NCI-H1930 (cell line): ENCODE data around the gene LRFN4.

Source experiments
- DNase-seq, 2 experiments: peaks; one replicate each; lab custom pipeline; 2025; lab: John Stamatoyannopoulos, UW

LRFN4 gene

DNA sequence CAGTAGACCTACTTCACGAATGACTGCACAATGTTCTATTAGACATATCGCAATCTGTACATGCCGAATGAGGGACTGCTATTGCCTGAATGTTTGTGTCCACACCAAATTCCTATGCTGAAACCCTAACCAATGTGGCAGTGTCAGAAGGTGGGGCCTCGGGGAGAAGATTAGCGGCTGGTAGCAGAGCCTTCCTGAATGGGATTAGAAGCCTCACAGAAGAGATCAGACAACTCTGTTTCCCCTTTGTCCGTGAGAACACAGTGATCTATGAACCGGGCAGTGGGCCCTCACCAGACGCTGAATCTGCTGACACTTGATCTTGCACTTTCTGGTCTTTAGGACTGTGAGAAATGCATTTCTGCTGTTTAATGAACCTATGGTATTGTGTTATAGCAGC lies 33.1 kb downstream of the LRFN4 start:
- DNase-seq: no peak

DNA sequence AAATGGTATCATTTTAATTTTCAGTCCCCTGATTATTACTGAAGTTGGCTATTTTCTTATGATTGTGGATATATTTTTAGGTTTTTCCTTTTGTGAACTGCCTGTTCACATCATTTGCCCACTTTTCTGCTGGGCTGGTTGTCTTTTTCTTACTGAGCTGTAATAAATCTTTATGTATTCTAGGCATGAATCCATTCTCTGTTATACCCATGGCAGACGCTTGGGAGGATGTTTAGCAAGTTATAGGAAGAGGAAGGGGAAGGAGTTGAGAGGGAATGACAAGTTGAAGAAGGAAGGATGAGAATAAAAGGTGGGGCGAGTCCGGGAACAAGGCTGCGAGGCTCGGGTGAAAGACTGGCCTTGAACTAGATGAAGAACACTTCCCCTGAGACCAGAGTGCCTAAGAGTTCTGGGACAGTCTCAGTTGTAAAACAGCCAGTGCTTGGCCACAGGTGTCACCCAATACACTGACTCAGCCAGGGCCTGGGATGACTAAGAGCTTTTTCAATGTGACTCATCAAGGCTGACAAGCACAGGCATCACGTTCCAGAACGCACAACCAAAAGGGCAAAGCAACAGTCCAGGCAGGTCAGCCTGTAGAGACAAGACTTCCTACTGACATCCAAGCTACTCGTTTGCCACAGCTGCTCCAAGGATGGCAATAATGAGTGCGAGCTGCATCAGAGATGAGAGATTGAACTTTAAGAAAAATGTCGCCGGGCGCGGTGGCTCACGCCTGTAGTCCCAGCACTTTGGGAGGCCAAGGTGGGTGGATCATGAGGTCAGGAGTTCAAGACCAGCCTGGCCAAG lies 35.2 kb downstream of the LRFN4 start:
- DNase-seq: no peak

DNA sequence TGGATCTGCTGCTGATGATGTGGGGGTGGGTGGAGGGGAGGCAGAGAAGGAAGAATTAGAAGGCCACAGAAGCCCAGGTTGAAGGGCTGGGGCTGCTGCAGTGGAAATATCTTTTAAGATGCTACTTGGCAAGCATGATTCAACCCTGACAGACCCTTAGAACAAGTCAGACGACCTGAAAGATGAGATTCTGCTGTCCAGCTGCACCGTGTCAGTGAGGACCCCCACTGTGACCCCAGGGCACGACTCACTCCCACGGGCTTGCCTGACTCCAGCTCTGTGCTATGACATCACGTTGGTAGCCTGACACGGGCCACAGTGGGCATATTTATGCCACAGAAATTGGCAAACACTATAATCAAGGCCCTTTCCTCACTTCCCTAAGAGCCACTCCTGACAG lies 36.0 kb downstream of the LRFN4 start:
- no peak for DNase-seq

DNA sequence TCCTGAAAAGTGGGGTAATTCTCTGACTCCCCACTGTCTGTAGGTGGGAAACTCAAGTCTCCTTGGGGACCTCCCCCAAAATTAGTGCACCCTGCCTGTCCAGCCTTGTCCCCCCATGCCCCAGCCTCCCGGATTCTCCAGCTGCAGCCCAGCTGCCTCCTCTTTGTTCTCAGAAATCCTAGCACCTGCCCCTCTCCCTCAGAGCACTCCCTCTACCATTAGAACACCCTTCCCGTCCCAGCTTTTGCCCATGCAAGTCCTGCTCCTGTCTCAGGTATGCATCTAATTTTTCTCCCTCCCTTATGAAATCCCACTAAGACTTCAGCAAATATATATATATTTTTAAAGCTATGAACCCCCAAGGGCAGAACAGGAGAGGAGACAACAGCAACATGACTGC lies 37.3 kb downstream of the LRFN4 start:
- no peak for DNase-seq

DNA sequence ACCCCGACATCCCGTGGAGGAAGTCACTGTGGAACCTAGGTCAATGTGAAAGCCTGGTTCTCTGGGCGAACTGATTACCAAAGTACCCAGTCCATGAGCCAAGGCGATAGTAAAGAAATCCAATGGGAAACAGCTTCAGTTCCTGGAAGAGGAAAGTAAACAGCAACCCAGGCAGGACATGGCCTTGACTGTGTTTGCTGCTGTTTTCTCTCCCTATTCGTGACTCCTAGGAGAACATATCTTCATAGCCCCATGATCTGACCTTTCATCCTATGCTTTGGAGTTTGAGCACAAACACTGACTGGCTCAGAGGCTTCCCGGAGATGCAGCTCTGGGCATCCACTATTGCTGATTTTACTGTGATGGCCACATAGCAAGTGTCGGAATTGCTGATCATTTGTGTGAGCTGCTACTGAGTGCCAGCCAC lies 45.1 kb downstream of the LRFN4 start:
- no peak for DNase-seq

DNA sequence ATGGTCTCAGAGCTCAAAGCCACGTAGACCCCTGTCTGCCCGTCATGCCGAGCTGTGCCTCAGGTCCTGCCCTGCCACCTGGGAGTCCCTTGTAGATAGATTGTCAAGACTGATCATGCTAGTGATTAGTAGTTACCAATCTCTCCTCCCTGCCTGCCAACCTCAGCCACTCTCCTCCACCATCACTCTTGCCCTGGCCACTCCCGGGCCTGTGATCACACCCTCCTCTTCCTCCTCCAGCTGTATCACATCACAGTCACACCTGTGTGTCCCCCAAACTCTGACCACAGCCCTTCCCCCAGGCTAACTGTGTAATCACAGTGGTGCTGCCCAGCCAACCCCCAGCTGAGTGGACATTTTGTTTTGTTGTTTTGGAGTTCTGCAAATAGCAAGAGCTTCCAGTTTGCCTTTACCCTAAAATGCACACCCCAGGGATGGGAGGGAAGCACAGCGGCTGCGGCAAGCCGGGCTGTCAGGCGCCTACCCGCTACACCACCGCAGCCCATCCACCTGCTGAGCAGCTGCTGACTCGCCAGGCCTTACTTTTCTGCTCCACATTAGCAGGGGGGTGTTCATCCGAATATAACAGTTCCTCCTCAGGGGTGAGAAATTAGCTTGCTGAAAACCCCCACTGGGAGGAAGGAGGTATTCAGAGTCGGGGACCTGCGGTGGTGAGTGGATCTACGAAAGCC lies 45.8 kb downstream of the LRFN4 start:
- no peak for DNase-seq

DNA sequence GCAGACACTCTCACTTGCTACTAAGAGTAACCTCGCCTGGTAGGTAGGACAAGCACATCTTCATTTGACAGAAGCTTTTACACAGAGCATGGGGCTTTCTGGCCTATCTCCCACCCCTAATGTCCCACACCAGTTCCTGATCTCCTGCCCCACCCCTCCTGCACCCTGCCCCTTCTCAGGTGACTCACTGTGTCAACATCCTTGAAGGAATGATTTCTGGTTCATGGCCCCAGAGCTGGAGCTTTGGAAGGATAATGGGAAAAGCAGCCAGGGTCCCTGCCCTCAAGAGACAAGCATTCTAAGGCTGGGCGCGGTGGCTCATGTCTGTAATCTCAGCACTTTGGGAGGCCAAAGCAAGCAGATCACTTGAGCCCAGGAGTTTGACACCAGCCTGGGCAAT lies 47.2 kb downstream of the LRFN4 start:
- no peak for DNase-seq

DNA sequence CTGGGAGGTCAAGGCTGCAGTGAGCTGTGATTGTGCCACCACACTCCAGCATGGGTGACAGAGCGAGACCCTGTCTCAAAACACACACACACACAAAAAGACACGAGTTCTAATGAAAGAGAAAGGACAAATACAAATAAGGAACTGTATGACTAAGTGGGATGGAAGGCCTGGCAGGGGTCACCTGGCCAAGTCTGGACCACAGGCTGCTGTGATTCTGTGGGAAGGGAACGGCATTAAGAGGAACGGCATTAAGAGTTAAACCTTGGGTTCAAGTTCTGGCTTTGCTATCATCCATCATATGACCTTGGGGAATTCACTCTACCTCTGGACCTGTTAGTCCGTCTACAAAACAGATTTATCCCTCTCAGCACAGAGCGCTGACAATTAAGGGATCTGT lies 47.7 kb downstream of the LRFN4 start:
- no peak for DNase-seq

DNA sequence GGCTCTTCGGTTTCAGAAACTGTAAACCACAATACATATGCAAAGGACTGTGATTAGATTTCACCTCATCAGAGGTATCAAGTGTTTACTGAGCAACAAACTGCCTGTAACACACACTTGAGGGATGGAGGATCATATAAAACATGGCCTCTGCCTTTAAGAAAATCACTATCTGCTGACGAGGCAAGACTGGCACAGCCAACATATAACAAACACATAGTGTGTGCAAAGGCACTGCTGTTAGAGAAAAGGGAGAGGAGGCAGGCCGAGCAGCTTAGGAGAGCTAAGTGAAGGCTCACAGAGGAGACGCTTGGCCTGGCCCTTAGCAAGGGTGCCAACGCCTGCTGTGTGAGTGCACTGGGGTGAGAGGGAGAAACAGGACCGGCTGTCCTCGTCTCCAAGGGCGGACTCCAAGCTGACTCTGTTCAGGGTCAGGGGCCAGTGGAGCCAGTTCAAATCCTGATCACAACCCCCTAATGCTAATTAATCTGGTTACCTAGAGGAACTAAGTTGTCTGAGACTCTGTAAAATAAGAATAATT lies 48.2 kb downstream of the LRFN4 start:
- no peak for DNase-seq

DNA sequence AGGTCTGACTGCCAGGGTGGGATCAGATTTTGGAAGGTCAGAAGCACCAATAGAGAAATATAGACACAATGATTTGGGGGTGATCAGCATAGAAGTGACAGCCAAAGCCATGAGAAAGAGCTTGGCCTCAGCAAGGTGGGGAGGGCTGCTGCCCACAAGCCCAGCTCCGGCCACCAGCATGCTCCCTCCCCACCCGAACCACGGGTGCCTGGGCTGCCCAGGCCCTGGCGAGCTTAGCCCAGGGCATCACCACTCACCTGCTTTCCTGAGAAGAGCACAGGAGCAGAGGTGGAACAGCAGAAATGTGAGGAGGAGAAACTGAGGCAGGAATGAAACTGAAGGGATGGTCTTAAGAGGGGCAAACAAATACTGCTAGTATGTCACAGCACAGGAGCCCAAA lies 48.8 kb downstream of the LRFN4 start:
- DNase-seq: no peak

DNA sequence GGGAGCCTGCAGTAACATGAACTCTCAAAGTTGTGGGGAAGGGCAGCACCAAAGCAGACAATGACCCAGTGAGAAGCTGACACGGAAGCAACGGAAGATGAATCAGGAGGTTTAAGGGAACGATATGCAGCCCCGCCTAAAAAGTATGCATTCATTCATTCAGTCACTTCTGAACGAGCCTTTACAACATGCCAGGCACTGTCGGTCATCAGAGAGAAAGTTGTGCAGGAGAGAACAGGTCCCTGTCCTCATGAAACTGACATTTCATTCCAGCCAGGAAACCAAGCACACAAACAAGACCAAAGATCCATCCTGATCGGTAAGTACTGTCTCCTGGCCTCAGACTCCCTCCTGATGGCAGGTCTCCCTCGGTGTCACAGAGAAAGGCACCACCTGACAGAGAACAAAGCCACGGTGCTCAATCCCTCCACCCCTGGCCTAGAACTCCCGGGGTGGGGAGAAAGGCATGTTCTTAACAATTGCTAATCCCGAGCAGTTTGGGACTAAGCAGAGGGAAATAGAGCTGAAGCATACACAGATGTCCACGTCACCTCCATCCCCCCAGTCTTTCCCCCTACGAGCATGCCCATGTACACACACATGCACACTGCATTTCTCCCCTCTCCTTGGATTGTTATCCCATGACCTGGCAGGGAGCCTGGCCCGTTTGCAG lies 49.3 kb downstream of the LRFN4 start:
- DNase-seq: no peak

DNA sequence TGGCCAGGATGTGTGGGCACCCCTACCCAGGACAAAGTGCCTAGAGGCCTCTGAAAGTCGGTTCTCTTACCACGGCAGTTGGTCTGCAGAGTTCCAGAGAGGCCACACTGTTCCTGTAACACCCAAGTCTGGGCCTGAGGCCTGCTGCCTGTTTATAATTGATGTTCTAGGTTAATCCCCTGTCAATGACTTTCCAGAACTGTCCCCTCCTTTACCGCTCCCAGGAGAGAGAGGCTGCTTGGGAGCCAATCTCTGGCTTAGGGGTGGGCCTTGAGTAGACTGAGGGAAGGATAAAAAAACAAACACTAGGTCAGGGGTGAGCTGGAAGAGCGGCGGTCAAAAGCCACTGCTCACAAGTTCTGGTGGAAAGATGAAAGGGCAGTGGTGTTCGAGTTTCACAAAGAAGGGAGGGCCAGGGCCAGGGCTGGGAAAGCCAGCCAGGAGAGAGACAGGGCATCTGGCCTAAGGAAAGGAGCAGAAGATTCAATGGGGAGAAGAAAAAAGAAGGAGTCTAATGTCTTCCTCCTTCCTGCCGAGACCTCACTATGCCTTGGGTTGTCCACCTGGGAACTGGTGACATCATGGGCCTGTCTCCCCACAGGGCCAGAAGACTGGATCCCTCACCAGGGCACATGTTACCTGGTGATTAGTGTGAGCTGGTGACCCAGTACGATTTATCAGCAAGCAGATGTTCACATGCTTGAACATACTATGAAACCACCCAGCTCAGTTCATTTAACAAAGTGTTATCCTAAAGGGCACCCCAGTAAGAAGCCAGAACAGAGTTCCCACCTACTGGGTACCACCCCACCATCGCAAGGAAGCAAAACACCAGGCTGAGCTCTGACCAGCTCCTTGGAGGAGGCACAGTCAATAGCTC lies 51.1 kb downstream of the LRFN4 start:
- no peak for DNase-seq

DNA sequence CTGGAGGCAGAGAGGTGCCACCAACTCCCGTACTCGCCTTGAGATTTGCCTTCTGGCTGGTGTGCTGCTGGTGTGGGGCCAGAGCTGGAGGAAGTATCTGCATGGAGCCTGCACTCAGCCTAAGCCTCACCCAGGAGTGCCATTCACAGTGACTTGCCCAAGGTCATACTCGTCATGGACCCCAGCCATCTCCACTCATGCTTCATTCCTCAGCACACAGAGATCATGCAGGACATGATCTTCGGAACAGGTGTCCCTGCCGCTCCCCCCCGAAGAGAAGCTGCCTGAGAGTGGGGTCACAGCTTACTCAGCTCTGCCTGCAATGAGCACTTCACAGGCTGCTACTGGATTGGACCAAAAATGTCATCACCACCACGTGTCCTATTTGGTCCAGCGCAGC lies 52.3 kb downstream of the LRFN4 start:
- DNase-seq: no peak

DNA sequence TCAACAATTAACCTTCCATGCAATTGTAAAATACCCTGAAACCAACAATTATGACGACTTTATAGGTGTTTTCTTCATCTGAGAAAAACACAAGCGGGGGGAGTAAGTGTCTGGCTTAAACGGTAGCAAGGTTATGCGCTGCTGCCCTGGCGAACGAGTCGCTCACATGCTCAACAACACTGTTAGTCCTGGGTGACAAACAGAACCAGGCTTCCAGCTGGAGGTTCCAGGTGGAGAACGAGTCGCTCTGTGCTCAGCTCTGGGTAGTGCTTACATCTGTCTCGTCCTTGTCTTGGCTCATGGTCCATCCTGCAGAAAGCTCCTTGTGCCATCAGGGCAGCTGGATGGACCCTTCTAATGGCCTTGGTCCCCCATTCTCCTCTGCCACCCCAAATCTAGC lies 53.2 kb downstream of the LRFN4 start:
- DNase-seq: no peak
